Stimulated activated CD4-positive, alpha-beta T cell treated with anti-CD3 and anti-CD28 coated beads, Interleukin-4, amount 100 ng/mL, for 4 hours (primary cell): Measurements from ENCODE around the gene IL1RAPL2.
A peak's percentile ranks its signal among the peaks of the same experiment; 100 is the strongest.
"Not testable (repeated sequence)": the region's sequence is repeated elsewhere in the genome, so short reads cannot be mapped to it uniquely, and the experiment has no call there.

Source experiments
- DNase-seq, 2 experiments: peaks; one replicate each; pipeline ENCODE4 v3.0.0-alpha.2; 2020

IL1RAPL2 gene

DNA sequence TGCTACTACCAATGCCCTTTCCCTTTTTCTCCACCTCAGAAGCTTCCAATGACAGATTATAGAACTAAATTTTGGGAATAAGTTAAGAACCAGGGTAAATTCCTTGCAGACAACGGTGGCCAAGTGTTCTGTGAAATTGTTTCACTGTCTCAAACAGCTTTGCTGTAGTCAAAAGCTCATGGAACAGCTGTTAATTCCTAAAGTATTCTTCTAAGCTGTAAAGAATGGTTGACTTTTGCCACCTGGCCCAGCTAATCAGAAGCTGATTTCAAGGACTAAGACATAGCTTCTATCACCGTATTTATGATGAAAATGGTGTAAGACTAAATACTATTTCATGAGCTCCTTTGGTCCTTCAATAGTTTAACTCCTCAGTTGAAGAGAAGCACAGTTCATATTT is 297.5 kb downstream of the IL1RAPL2 start:
- no peak for DNase-seq

DNA sequence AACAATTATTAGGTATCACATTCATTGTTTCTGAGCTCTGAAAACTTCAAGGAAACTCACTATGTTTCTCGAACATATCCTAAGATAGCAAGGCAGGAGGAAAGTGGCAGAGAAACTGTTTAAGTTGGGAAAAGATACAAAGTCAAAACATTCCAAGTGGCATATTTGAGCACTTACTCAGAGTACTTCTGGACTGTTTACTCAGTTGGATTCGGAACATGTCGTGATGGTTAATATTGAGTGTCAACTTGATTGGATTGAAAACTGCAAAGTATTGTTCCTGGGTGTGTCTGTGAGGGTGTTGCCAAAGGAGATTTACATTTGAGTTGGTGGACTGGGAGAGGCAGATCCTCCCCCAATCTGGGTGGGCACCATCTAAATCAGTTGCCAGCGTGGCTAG is 298.3 kb downstream of the IL1RAPL2 start:
- DNase-seq: no peak

DNA sequence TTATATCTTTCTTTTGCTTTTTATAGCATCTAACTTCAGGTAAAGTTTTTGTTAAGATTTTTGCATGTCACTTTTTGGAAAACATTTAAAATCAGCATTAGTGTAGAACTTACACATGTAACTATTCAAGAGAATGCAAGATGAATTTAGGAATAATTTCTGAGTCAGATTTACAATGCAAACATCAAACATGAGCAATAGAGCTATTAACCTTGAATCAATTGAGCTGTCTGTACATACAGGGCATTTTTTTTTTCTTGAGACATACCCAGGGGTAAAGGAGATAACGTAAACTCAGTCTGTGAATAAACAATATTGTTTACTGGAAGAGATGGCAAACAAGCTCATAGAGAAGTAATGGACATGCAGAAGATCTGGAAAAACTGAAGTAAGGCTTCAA is 311.5 kb downstream of the IL1RAPL2 start:
- DNase-seq: no peak

DNA sequence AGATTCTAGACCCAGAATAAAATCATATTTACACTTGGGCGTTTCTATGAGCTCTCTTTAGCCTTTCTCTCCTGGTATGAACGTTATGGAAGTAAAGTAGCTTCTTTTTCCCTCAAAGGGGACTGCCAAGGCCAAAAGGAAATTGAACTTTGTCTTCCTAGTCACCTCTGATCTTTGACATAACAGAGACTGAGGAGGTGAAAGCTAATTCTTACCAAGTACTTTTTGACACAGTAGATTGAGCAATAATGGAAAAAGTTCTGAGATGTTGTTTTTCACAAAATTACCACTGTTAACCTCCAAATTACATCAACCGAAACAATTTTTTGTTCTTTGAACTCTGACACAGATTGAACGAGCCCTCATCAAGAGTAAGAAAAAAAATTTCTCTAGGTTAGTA is 336.1 kb downstream of the IL1RAPL2 start:
- DNase-seq: no peak

DNA sequence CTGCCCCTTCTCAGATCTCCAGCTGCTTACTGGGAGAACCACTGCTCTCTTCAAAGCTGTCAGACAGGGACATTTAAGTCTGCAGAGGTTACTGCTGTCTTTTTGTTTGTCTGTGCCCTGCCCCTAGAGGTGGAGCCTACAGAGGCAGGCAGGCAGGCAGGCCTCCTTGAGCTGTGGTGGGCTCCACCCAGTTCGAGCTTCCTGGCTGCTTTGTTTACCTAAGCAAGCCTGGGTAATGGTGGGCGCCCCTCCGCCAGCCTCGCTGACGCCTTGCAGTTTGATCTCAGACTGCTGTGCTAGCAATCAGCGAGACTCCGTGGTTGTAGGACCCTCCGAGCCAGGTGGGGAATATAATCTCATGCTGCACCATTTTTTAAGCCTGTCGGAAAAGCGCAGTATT is 343.7 kb downstream of the IL1RAPL2 start:
- DNase-seq: not testable (repeated sequence)

DNA sequence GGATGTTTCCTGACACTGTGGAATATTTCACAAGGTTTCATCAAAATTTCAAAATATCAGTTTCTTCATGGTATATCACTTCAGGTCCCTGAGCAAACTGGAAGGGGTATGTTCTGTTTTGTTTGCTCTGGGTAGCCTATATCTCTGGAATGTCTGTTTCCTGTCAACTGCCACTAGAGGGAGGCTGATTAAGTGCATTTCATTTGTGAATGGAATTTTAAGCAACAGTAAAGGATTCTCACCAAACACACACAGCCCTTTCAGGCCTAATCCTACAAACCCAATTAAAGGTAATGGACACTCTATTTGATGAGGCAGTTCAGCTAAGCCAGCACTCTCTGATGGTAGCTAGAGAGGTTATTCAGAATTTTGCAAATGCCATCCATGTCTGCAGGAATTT is 347.3 kb downstream of the IL1RAPL2 start:
- no peak for DNase-seq

DNA sequence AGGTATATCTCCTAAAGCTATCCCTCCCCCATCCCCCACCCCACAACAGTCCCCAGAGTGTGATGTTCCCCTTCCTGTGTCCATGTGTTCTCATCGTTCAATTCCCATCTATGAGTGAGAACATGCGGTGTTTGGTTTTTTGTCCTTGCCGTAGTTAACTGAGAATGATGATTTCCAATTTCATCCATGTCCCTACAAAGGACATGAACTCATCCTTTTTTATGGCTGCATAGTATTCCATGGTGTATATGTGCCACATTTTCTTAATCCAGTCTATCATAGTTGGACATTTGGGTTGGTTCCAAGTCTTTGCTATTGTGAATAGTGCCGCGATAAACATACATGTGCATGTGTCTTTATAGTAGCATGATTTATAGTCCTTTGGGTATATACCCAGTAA is 348.7 kb downstream of the IL1RAPL2 start:
- DNase-seq: not testable (repeated sequence)

DNA sequence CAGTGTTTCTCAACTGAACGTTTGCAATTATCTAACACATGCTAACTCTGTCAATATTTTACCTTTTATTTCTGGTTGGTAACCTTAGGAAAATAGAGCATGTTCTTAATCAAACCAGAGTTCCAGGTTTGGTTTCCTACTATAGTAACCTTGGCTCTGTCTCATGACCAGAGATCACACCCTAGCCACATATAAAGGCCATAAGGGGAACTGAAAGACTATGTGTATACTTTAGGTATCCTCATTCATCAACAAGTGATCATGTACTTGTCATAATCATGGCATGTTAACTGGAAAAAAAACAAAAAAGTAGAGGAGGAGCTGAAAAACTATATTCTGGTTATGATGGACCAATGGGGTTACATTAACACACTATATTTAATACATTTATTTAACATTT is 352.1 kb downstream of the IL1RAPL2 start:
- DNase-seq: no peak

DNA sequence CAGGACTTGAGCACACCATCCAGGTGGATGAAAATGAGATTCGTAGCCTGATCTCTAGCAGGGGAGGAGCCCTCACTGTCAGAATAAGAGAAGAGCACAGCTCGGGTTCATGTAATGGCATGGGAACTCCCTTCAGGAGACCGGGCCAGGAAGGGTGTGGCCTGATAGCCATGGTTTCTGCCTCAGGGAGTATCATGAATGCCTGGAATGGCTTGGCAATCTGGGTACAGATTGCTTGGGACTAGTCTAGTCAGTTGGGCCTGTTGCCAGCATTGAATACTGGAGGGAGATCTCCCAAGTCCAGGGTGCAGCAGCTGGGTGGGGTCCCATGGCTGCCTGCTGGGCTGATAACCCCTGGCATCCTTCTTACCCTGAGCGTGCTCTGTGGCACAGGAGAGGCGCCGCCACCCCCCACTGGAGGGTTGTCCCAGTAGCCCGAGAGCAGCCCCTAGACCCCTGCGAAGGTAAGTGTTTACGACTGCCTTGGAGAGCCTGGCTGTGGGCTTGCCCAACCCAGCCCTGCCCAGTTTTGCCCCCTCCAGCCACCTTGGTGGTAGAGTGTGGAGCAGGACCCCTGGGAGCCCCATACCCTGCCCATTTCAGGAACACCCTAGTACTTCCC is 355.7 kb downstream of the IL1RAPL2 start:
- DNase-seq: no peak

DNA sequence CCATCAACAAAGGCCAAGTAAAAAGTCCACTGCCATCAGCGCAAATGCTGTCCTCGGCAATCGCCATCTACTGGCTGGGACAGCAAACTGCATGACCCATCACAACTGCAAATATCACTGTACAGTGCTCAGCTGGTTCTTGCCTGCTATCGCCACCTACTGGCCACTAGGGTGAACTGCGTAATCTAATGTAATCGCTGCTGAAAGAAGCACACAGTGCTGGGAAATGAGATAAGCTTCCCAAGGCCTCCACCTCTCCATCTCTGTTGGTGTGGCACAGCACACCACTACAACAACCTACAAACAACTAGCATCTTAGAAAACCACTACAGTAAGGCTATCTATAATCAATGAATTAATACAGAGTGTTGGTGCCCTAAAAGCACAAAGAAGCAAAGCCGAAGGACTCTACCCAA is 356.2 kb downstream of the IL1RAPL2 start:
- DNase-seq: peak; percentile 27 to 43

DNA sequence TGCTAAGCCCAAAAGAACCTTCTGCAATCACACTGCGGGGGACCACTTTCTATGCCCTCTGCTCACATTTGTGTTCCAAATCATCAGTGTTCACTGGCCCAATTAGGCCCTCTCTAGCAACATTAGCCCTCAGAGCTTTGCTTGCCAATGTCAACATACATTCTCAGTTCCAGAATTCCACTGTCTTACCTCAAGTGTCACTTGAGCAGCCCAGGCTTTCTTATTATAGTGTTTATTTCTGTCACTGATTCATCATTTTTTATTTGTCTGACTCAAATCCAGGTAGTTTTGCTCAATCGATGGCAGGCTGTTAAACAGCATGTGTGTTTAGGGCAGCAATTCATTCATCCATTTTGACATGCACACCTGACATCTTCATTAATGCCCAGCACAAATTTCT is 363.3 kb downstream of the IL1RAPL2 start:
- DNase-seq: no peak

DNA sequence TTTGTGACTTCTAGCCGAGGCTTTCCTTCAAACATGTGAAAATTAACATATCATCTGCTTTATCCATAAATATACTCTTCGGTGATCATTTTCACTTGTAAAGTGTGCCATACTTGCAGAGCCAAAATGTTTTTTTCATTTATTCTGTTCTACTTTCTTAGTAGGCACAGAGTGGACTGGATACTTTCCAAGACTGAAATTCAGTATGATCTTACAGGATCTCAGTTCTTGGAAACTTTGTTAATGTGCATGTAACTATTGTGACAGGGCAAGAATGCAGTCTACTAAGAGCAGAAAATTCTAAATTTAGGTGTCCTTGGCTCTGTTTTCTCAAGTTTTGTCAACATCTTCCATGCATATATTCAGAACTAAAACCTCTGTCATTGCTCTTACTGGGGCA is 369.6 kb downstream of the IL1RAPL2 start:
- no peak for DNase-seq

DNA sequence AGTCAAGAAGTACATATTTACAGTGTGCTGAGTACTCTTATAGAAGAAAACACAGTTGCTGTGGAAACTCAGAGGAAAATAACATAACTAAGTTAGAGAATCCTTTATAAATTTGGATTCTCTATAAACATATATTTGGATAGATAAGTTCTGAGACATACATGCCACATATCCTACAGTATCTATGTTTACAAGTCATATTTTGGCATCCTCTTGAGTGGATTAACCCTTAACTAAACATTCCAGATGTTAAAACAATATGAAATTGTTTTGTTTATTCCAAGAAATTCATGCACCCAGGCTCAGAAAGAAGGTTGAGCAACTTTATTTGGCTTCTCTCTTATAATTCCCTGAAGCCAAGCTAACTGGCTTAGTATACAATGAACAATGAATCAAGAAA is 387.3 kb downstream of the IL1RAPL2 start:
- no peak for DNase-seq

DNA sequence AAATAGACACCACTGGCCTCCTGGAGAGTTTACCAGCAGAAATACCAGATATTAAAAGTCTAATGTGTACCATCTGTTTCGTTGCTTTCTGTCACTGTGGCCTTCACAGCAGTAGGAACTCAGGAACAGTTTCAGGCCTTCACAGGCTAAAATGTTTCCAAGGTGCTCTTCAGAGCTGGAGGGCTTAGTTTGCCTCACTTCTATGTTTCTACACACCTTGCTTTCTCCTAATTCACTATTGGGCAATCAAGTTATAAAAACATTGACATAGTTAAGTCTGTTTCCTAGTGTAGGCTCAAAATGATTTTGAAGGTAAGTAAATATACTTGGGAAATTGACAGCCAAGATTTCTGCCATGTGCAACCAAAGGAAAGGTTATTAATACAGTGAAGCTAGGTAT is 395.9 kb downstream of the IL1RAPL2 start:
- no peak for DNase-seq

DNA sequence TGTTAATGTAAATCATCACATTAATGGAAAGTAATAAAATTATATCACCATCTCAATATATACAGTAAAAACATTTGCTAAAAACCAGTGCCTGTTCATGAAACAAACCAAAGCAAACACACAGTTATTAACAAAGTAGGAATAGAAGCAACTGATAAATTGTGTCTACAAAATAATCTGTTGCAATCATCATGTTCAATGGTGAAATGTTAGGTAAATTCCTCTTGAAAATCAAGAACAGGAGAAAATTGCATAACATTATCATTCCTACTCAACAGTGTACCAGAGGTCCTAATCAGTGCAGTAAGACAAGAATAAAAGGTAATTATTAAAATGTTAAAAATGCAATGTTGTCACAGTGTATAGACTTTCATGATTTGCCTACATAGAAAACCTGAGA is 402.2 kb downstream of the IL1RAPL2 start:
- no peak for DNase-seq

DNA sequence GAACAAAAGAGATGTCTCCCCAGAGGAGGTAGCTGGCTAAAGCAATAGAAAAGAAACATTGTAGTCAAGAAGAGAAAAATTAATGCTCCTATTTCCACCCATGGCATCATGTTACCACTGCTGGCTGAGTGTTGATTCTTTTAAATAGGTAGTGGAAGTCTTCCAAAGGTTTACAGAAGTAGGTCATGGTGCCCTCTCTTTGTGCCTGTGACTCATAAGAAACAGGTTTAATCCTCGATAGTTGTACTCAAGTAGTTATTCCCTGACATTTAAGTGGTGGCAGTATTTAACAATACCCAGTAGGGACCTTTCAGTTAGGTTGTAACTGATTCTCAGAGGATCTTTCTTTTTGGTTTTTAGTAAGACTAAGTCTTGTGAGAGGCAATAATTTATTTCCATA is 406.7 kb downstream of the IL1RAPL2 start:
- no peak for DNase-seq

DNA sequence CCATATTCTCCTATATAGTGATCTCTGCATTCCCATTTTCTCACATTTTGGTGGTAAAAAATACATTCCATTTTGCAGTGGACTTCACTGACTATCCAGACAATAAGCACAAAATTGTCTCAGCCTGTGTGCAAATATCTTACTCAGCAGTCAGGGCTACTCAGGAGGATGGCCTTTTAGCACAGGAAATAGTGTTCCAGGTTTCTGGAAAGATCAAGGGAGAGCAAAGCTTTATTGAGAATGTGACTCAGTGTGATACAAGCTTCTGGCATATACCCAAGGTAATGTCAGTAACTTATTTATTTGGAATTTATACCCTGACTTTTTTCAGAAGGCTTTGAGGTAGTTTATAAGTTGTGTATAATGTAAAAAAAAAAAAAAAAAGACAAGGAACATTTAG is 421.1 kb downstream of the IL1RAPL2 start:
- no peak for DNase-seq

DNA sequence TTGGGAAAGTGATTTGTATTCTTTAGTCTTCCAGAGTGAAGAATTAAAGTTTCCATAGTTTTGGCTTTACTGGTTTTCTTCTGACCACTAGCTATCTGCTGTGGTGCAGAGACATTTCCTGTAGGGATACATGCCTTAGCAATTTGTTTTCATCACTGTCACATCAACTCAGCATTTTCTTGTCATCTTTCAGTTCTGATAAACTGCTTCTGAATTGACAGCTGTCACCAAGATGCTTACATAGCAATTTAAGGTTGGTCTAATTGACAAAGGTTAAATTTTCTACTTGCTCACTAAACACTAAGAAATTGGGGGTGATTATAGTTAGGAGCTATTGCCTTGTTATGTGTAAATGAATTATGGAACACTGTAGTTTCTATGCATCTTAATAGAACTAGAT is 422.0 kb downstream of the IL1RAPL2 start:
- DNase-seq: no peak

DNA sequence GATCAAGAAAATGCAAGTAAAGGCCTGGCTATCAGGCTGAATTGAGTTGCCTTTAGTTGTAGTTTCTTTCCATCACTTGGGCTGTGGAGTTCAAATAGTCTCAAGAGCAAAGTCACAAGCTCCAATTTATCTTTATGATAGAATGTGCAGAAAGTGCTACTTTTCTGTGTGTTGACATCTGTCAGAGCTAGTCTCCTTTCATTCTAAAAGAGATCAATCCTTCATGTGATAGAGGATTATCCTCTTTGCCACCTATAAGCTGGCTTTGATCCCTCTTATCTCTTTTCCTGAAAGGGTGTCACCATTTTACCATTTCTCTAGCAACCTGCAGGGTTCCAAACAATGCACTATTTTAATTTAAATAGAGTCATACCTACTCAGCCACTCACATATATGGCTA is 429.5 kb downstream of the IL1RAPL2 start:
- no peak for DNase-seq

DNA sequence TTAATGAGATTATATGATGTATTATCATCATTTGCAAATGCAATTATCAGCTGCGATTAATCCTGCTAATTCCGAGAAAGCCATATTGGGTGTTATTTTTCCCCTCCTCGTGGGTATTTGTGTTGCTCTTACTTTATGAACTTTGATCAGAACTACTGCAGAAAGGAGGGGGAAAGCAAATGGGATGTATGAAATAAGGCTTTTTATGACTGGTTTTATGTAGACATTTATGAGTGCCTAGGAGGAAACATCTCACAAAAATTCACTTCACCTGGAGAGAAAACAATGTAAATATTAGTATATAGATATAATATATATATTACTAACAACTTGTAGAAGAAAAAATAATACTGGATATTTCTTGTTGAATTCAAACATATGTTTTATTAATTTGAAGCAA is 440.1 kb downstream of the IL1RAPL2 start:
- DNase-seq: no peak

DNA sequence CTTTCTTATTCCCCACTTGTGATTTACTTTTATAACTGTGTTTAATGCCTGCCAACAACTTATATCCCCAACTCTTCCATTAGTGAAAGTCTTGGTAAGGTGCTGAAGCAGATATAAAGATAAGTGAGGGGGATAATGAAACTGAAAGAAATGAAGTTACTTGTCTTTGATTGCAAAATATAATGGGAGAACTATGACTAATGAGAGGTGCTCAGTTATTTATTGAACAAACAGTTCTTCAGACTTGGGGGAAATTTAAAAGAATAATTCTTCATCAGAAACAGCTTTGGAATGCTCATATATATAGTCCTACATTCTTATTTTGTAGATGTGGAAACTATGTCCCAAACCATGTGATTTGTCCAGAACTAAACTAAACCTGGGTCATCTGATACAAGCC is 441.0 kb downstream of the IL1RAPL2 start:
- DNase-seq: no peak

DNA sequence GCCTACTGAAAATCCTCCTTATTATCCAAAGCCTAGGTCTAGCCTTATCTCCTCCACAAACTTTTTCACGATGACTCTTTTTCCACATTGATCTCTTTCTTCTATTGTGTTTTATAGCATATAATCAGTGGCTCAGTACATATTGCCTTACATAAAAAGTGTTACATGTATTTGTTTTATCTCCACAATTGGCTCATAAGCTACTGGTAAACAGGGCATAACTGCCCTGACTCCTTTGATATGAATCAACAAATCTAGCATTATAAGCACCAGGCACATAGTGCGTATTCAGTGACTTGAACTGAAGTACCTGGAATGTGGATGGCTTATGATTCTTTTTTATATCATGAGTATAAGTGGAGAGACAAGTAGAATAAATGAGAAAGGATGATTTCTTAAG is 447.7 kb downstream of the IL1RAPL2 start:
- DNase-seq: no peak

DNA sequence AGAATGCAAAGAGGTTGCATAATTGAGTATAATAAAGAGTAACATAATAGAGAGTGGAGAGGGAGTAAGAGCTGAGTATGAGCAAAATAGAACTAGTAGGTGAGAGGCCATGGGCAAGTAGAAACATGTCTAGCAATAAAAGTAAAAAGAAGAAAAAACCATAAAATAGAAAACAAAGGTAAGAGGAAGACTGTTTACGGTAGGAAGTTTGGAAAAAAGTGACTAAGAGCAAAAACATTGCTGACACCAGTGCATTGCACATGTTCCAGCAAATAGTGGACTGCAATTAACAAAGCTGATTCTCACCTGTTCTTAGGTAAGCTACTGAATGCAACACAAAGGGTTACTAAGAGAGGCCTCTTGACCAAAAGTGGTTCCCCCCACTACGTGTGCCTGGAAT is 451.6 kb downstream of the IL1RAPL2 start:
- no peak for DNase-seq

DNA sequence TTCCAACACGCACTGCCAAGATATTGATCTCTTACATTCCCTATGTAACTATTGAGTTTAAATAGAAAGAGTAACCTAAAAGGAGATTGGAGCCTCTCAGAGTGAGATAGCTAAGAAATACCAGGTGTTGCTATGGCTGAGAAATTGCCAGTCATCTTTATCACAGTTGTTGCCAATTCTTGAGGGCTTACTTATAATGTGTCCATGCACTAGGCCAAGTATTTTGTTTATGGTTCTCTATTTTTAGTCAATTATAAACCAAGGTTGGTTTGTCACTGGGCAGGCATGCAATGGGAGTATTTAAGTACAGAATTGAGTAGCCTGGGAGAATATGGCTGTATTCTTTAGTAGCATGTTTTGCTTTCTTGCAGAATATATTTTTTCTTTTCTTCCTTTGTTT is 452.9 kb downstream of the IL1RAPL2 start:
- DNase-seq: no peak

DNA sequence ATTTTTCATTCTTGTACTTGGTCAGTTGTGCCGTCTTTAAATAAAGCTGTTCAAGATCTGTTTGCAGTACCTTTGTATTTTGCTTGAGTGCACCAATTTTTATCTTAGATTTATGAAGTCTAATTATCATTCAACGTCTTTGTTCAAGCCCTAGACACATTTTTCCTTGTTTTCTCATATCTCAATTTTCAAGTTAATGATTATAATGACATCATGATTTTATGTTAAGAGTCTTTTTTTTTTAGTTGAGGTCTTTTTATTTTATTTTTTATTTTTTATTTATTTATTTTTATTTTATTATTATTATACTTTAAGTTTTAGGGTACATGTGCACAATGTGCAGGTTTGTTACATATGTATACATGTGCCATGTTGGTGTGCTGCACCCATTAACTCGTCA is 463.0 kb downstream of the IL1RAPL2 start:
- not testable (repeated sequence) for DNase-seq
